ENCODE data around the gene SYNGR4.
"Not testable (repeated sequence)": the region's sequence is repeated elsewhere in the genome, so short reads cannot be mapped to it uniquely, and the experiment has no call there.

Gene SYNGR4

GRCh38 chr19:48368936-48369335 lies 4.8 kb downstream of the SYNGR4 start:
- FAIRE-seq (no peak), DNase-seq (ENCODE audit: insufficient read length, low spot score) (no peak)

GRCh38 chr19:48370955-48371354 lies 6.8 kb downstream of the SYNGR4 start:
- FAIRE-seq (no peak), DNase-seq (ENCODE audit: insufficient read length, low spot score) (no peak)

- no peak for DNase-seq (ENCODE audit: insufficient read length, low spot score)
- no peak for FAIRE-seq
Measured at GRCh38 chr19:48371367-48371766, 7.2 kb downstream of the SYNGR4 start.

GRCh38 chr19:48371771-48372170 lies 7.6 kb downstream of the SYNGR4 start:
- FAIRE-seq; DNase-seq (ENCODE audit: insufficient read length, low spot score): not testable (repeated sequence)

- DNase-seq (ENCODE audit: insufficient read length, low spot score) (no peak), FAIRE-seq (no peak)
Measured at GRCh38 chr19:48372904-48373303, 8.7 kb downstream of the SYNGR4 start.

GRCh38 chr19:48373567-48373966 lies 9.4 kb downstream of the SYNGR4 start:
- peak; percentile 31 for FAIRE-seq
- DNase-seq (ENCODE audit: insufficient read length, low spot score), result no peak

- FAIRE-seq, result no peak
- no peak for DNase-seq (ENCODE audit: insufficient read length, low spot score)
Measured at GRCh38 chr19:48378194-48378570, 14.0 kb downstream of the SYNGR4 start.

GRCh38 chr19:48379058-48379457 lies 14.9 kb downstream of the SYNGR4 start:
- no peak for FAIRE-seq

GRCh38 chr19:48381178-48381950 lies 17.2 kb downstream of the SYNGR4 start:
- no peak for FAIRE-seq
- no peak for DNase-seq (ENCODE audit: insufficient read length, low spot score)

More at GRCh38 chr19:48379058-48379457, 14.9 kb downstream of the SYNGR4 start:
- no peak for DNase-seq (ENCODE audit: insufficient read length, low spot score)

- DNase-seq (ENCODE audit: insufficient read length, low spot score), result no peak
- no peak for FAIRE-seq
Measured at GRCh38 chr19:48382286-48382685, 18.1 kb downstream of the SYNGR4 start.

- DNase-seq (ENCODE audit: insufficient read length, low spot score), result no peak
Measured at GRCh38 chr19:48385461-48386087, 21.4 kb downstream of the SYNGR4 start.

GRCh38 chr19:48386981-48387380 lies 22.8 kb downstream of the SYNGR4 start:
- no peak for FAIRE-seq
- DNase-seq (ENCODE audit: insufficient read length, low spot score), result no peak

More at GRCh38 chr19:48385461-48386087, 21.4 kb downstream of the SYNGR4 start:
- FAIRE-seq, result no peak

- DNase-seq (ENCODE audit: insufficient read length, low spot score) (no peak), FAIRE-seq (peak; percentile 4)
Measured at GRCh38 chr19:48390188-48391099, 26.3 kb downstream of the SYNGR4 start.

- no peak for FAIRE-seq
Measured at GRCh38 chr19:48391100-48392005, 27.2 kb downstream of the SYNGR4 start, which contains the start of gene KDELR1. Gene KDELR1, minus strand, starts transcription at chr19:48391551. Its CDS starts 193 bp downstream, at chr19:48391358.

GRCh38 chr19:48392006-48392344 lies 27.8 kb downstream of the SYNGR4 start:
- not testable (repeated sequence) for DNase-seq (ENCODE audit: insufficient read length, low spot score); FAIRE-seq

More at GRCh38 chr19:48391100-48392005, 27.2 kb downstream of the SYNGR4 start, which contains the start of gene KDELR1:
- peak; percentile 79 for DNase-seq (ENCODE audit: insufficient read length, low spot score)

- FAIRE-seq, result no peak
- no peak for DNase-seq (ENCODE audit: insufficient read length, low spot score)
Measured at GRCh38 chr19:48392860-48393558, 28.8 kb downstream of the SYNGR4 start.

GRCh38 chr19:48393559-48394330 lies 29.6 kb downstream of the SYNGR4 start, which contains the start of gene GRIN2D:
Gene GRIN2D, plus strand, starts transcription at chr19:48393668. Its CDS starts 4,725 bp downstream, at chr19:48398393.
- DNase-seq (ENCODE audit: insufficient read length, low spot score), result no peak
- FAIRE-seq, result no peak

Data from HTR-8/SVneo (cell line).